ENCODE results near the gene STAC2. TPM values are rescaled to one million over a fixed set of nuclear protein-coding genes. Genes with fewer than 3 reads are reported as not detected.

Gene STAC2
- total and polyA plus RNA-seq, 2 of the 13 experiments (the other 11 are each of a cell fraction or from before 2014, with no cell fraction given) = not detected

DNA sequence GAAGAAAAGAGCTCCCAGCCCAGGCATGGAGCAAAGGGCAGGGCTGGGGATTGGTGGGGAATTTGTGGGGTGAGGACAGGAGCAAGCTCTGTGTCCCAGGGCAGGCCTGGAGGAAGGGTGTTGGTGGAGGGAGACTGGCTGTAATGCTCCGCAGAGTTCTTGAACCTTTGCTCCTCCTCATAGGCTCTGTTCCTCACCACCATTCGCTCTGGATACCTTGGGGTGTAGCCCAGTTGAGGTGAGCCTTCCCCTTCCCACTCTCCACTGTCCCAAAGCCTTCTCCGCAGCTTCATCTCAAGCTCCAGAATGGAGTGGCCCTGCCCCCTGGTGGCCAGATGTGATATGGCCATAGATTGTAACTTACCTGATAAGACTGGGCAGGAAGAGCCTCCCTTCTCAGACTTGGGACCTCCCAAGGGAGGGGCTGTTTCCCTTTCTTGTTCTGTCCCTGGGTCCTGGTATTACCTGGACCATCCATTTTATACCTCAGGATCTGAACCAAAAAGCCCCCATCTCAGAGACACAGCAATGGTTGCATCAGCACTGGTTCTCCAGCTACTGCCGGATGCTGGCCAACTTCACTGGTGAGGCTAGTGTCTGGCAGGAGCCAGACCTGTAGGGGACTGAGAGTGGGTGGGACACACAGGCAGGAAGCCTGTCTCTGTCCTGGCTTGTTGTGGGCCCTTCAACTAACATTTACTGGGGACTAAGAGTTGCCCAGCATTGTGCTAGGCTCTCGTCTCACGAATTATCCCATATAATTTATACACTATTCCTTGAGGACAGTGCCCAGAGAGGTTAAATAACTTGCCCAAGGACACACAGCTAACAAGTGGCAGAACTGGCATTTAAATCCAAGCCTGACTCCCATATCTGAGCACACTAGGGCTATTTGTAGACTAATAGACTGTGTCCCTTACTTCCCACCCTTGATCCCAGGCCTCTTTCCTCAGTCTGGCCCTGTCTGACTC lies 19.1 kb upstream of the STAC2 start (continued):
- TF ChIP-seq ONECUT2 (CRISPR knock-in tag; IDR thresholded peaks at IDR 0.05) (no peak), FOXM1 (CRISPR knock-in tag; IDR thresholded peaks at IDR 0.05) (no peak), JUN (CRISPR knock-in tag; IDR thresholded peaks at IDR 0.05) (no peak), ZNF619 (CRISPR knock-in tag; IDR thresholded peaks at IDR 0.05) (0 out of 2 replicates have a peak, but pooled peaks have one; percentile 54), ZNF543 (CRISPR knock-in tag; IDR thresholded peaks at IDR 0.05) (no peak), RARG (CRISPR knock-in tag; IDR thresholded peaks at IDR 0.05; ENCODE audit: low read depth) (no peak), SIX4 (CRISPR knock-in tag; IDR thresholded peaks at IDR 0.05) (no peak), ZNF570 (CRISPR knock-in tag; IDR thresholded peaks at IDR 0.05; ENCODE audit: borderline replicate concordance) (no peak), ZBTB37 (CRISPR knock-in tag; IDR thresholded peaks at IDR 0.05) (no peak), SUZ12 (IDR thresholded peaks at IDR 0.05; ENCODE audit: low read depth, low read length) (no peak), KLF9 (CRISPR knock-in tag; IDR thresholded peaks at IDR 0.05; ENCODE audit: low read depth) (no peak), RXRB (CRISPR knock-in tag; IDR thresholded peaks at IDR 0.05; ENCODE audit: borderline replicate concordance) (no peak; the same call in 1 of the 2 replicates), HOXA9 (CRISPR knock-in tag; IDR thresholded peaks at IDR 0.05; ENCODE audit: borderline replicate concordance) (no peak), DZIP1 (CRISPR knock-in tag; IDR thresholded peaks at IDR 0.05) (no peak), ZNF772 (CRISPR knock-in tag; IDR thresholded peaks at IDR 0.05) (no peak; the same call in 1 of the 2 replicates)
- TF ChIP-seq, protein P1, sequence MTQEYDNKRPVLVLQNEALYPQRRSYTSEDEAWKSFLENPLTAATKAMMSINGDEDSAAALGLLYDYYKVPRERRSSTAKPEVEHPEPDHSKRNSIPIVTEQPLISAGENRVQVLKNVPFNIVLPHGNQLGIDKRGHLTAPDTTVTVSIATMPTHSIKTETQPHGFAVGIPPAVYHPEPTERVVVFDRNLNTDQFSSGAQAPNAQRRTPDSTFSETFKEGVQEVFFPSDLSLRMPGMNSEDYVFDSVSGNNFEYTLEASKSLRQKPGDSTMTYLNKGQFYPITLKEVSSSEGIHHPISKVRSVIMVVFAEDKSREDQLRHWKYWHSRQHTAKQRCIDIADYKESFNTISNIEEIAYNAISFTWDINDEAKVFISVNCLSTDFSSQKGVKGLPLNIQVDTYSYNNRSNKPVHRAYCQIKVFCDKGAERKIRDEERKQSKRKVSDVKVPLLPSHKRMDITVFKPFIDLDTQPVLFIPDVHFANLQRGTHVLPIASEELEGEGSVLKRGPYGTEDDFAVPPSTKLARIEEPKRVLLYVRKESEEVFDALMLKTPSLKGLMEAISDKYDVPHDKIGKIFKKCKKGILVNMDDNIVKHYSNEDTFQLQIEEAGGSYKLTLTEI (CRISPR knock-in tag; conservative IDR thresholded peaks at IDR 0.05) = no peak
- TF ChIP-seq, protein P2, sequence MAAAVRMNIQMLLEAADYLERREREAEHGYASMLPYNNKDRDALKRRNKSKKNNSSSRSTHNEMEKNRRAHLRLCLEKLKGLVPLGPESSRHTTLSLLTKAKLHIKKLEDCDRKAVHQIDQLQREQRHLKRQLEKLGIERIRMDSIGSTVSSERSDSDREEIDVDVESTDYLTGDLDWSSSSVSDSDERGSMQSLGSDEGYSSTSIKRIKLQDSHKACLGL (CRISPR knock-in tag; IDR thresholded peaks at IDR 0.05) = no peak
- TF ChIP-seq, protein P3, sequence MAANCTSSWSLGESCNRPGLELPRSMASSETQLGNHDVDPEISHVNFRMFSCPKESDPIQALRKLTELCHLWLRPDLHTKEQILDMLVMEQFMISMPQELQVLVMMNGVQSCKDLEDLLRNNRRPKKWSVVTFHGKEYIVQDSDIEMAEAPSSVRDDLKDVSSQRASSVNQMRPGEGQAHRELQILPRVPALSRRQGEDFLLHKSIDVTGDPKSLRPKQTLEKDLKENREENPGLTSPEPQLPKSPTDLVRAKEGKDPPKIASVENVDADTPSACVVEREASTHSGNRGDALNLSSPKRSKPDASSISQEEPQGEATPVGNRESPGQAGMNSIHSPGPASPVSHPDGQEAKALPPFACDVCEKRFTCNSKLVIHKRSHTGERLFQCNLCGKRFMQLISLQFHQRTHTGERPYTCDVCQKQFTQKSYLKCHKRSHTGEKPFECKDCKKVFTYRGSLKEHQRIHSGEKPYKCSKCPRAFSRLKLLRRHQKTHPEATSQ (CRISPR knock-in tag; IDR thresholded peaks at IDR 0.05; ENCODE audit: borderline replicate concordance) = no peak
- TF ChIP-seq, protein P4, sequence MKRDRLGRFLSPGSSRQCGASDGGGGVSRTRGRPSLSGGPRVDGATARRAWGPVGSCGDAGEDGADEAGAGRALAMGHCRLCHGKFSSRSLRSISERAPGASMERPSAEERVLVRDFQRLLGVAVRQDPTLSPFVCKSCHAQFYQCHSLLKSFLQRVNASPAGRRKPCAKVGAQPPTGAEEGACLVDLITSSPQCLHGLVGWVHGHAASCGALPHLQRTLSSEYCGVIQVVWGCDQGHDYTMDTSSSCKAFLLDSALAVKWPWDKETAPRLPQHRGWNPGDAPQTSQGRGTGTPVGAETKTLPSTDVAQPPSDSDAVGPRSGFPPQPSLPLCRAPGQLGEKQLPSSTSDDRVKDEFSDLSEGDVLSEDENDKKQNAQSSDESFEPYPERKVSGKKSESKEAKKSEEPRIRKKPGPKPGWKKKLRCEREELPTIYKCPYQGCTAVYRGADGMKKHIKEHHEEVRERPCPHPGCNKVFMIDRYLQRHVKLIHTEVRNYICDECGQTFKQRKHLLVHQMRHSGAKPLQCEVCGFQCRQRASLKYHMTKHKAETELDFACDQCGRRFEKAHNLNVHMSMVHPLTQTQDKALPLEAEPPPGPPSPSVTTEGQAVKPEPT (CRISPR knock-in tag; IDR thresholded peaks at IDR 0.05; ENCODE audit: low read depth) = no peak
